Endothelial cell (in vitro differentiated cells): ENCODE measurements around the gene CLDN3. TPM values are rescaled to one million over a fixed set of nuclear protein-coding genes. Genes with fewer than 3 reads are reported as not detected.

ENCODE experiments used
- DNase-seq: peaks from one replicate; pipeline ENCODE4 v3.0.0; 2021; ENCODE audit warnings: low spot score
- H3K27ac Mint-ChIP-seq: one replicate; pipeline ENCODE4 v1.8.0; 2021; ENCODE audit warnings: mixed read lengths, inconsistent platforms; ENCODE audit not compliant: unreplicated experiment
- H3K27me3 Mint-ChIP-seq: one replicate; pipeline ENCODE4 v1.8.0; 2021; ENCODE audit warnings: mild to moderate bottlenecking, moderate library complexity, mixed read lengths, inconsistent platforms; ENCODE audit not compliant: unreplicated experiment
- H3K36me3 Mint-ChIP-seq: one replicate; pipeline ENCODE4 v1.8.0; 2021; ENCODE audit warnings: mild to moderate bottlenecking, low read depth, mixed read lengths, inconsistent platforms; ENCODE audit not compliant: unreplicated experiment
- H3K4me1 Mint-ChIP-seq: one replicate; pipeline ENCODE4 v1.8.0; 2021; ENCODE audit warnings: mild to moderate bottlenecking, mixed read lengths, inconsistent platforms; ENCODE audit not compliant: unreplicated experiment
- H3K4me3 Mint-ChIP-seq: one replicate; pipeline ENCODE4 v1.8.0; 2021; ENCODE audit warnings: mild to moderate bottlenecking, mixed read lengths, inconsistent platforms; ENCODE audit not compliant: unreplicated experiment
- H3K9me3 Mint-ChIP-seq: one replicate; pipeline ENCODE4 v1.8.0; 2021; ENCODE audit warnings: mixed read lengths, inconsistent platforms; ENCODE audit not compliant: unreplicated experiment
- total RNA-seq: library from RNA; stranded (reverse); fragmentation: NEBNext Ultra II Directional; extraction: Animal tissue kit (Norgen Biotek cat#: 25700); gene quantifications from one replicate; pipeline ENCODE4 v1.2.1, GENCODE V29; 2021; ENCODE audit not compliant: unreplicated experiment
- TF ChIP-seq, protein P1 (sequence below): fragments of 200-600 bp; sonication (generic); IDR thresholded peaks from one replicate; pipeline ENCODE4 v1.5.0; 2021; ENCODE audit warnings: antibody characterized with exemption; ENCODE audit not compliant: unreplicated experiment

CLDN3 gene
- total RNA-seq, 1 donor from 2014 or later, result 0.36 TPM

DNA sequence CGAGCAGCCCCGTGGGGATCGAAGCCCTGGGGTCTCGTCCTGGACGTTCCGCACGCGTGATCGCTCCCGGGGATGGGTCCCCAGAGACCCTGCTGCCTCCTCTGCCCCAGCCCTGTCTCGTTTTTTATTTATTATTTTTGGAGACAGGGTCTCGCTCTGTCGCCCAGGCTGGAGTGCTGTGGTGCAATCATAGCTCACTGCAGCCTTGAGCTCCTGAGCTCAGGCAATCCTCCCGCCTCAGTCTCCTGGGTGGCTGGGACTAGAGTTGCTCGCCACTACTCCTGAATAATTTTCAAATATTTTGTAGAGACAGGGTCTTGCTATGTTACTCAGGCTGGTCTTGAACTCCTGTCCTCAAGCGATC lies 50.3 kb downstream of the CLDN3 start:
- TF ChIP-seq, protein P1, sequence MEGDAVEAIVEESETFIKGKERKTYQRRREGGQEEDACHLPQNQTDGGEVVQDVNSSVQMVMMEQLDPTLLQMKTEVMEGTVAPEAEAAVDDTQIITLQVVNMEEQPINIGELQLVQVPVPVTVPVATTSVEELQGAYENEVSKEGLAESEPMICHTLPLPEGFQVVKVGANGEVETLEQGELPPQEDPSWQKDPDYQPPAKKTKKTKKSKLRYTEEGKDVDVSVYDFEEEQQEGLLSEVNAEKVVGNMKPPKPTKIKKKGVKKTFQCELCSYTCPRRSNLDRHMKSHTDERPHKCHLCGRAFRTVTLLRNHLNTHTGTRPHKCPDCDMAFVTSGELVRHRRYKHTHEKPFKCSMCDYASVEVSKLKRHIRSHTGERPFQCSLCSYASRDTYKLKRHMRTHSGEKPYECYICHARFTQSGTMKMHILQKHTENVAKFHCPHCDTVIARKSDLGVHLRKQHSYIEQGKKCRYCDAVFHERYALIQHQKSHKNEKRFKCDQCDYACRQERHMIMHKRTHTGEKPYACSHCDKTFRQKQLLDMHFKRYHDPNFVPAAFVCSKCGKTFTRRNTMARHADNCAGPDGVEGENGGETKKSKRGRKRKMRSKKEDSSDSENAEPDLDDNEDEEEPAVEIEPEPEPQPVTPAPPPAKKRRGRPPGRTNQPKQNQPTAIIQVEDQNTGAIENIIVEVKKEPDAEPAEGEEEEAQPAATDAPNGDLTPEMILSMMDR, result no peak
- H3K4me1 Mint-ChIP-seq, result peaks cover 5% of the 10 kb centered on the region
- H3K9me3 Mint-ChIP-seq, result no peaks in the 10 kb centered on the region
- no peak overlapping the region for H3K27ac Mint-ChIP-seq
- H3K27me3 Mint-ChIP-seq, result peaks cover 12% of the 10 kb centered on the region
- peak overlapping the region; percentile 88 for H3K4me3 Mint-ChIP-seq
- no peak for DNase-seq
- no peaks in the 10 kb centered on the region for H3K36me3 Mint-ChIP-seq

Other genes starting within 250 kb of the CLDN3 start
- gene BAZ1B, start 248.0 kb downstream of the CLDN3 start, total RNA-seq, result 56.5 TPM
- 38.6 TPM for gene BCL7B, start 212.6 kb downstream of the CLDN3 start, total RNA-seq
- gene TBL2, start 191.7 kb downstream of the CLDN3 start, total RNA-seq, result 22.4 TPM
- gene MLXIPL, start 145.7 kb downstream of the CLDN3 start, total RNA-seq, result 8.7 TPM
- 9.8 TPM for gene VPS37D, start 102.4 kb downstream of the CLDN3 start, total RNA-seq
- 10.3 TPM for gene DNAJC30, start 86.8 kb downstream of the CLDN3 start, total RNA-seq
- gene BUD23, start 86.7 kb downstream of the CLDN3 start, total RNA-seq, result 50.6 TPM
- gene STX1A, start 50.6 kb downstream of the CLDN3 start, total RNA-seq, result 13.2 TPM
- gene ABHD11, start 31.5 kb downstream of the CLDN3 start, total RNA-seq, result 16.4 TPM
- 1.6 TPM for gene CLDN4, start 60.7 kb upstream of the CLDN3 start, total RNA-seq
- gene METTL27, start 72.2 kb upstream of the CLDN3 start, total RNA-seq, result 6.1 TPM
- gene TMEM270, start 90.9 kb upstream of the CLDN3 start, total RNA-seq, result not detected